GM10248 (cell line): ENCODE measurements around the gene KLHL21.

Source experiments
- CTCF ChIA-PET: fragments of 300-600 bp; sonication (Branson Sonifier 250); formaldehyde crosslinking; extraction: SDS; loops from one replicate; lab custom pipeline; 2021; ENCODE audit warnings: antibody characterized with exemption; lab: Yijun Ruan, JAX
- POLR2A ChIA-PET: fragments of 350-650 bp; sonication (Branson Sonifier 250); formaldehyde crosslinking; extraction: SDS; loops from one replicate; lab custom pipeline; 2020; ENCODE audit warnings: antibody characterized with exemption; lab: Yijun Ruan, JAX
- DNase-seq: peaks from one replicate; pipeline ENCODE4 v3.0.0; 2012; ENCODE audit errors: extremely low spot score
- CTCF ChIP-seq: IDR thresholded peaks from 2 replicates; pipeline ENCODE4 v1.5.1; 2012; ENCODE audit warnings: mild to moderate bottlenecking, low read depth; ENCODE audit errors: extremely low read depth, missing control alignments, control extremely low read depth

Gene KLHL21

GRCh38 chr1:6580119-6580592 is 22.5 kb downstream of the KLHL21 start:
- CTCF ChIA-PET = interaction anchor here (0.8 to 3.7 kb wide), 9 partner anchors 8 to 142 kb away, joined by 3 to 24 read pairs (median 5); partner anchors contain the start of genes KLHL21, NOL9 and TAS1R1
- POLR2A ChIA-PET = interaction anchor here (0.7 to 1.7 kb wide), 9 partner anchors 9 to 58 kb away, joined by 3 to 10 read pairs (median 3); partner anchors contain the start of genes KLHL21 and NOL9
- no peak for TF ChIP-seq CTCF
- no peak for DNase-seq

GRCh38 chr1:6579374-6580118 is 23.1 kb downstream of the KLHL21 start, which contains the start of gene ZBTB48:
Gene ZBTB48 (plus strand): TSS chr1:6579994. CDS start chr1:6580610, 616 bp downstream.
- peak; percentile 100 for DNase-seq
- ChIA-PET CTCF (interaction anchor here (1.0 to 3.7 kb wide), 8 partner anchors 8 to 142 kb away, joined by 3 to 24 read pairs (median 6); partner anchors contain the start of genes KLHL21, NOL9 and TAS1R1), POLR2A (interaction anchor here (0.6 to 1.7 kb wide), 10 partner anchors 9 to 179 kb away, joined by 3 to 10 read pairs (median 3); partner anchors contain the start of genes KLHL21 and NOL9)
- TF ChIP-seq CTCF = no peak

DNA sequence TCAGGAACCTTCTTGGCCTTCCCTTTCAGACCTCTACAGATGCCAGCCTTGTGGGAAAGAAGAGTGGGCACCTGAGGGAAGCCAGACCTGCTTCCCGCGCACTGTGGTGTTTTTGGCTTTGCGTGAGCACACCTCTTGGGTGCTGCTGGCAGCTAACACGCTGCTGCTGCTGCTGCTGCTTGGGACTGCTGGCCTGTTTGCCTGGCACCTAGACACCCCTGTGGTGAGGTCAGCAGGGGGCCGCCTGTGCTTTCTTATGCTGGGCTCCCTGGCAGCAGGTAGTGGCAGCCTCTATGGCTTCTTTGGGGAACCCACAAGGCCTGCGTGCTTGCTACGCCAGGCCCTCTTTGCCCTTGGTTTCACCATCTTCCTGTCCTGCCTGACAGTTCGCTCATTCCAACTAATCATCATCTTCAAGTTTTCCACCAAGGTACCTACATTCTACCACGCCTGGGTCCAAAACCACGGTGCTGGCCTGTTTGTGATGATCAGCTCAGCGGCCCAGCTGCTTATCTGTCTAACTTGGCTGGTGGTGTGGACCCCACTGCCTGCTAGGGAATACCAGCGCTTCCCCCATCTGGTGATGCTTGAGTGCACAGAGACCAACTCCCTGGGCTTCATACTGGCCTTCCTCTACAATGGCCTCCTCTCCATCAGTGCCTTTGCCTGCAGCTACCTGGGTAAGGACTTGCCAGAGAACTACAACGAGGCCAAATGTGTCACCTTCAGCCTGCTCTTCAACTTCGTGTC is 23.9 kb downstream of the KLHL21 start:
- CTCF ChIA-PET = interaction anchor here (1.1 to 3.7 kb wide), 3 partner anchors 24 to 141 kb away, joined by 3 to 24 read pairs (median 5); partner anchors contain the start of genes KLHL21, NOL9 and TAS1R1
- POLR2A ChIA-PET = interaction anchor here (0.6 kb wide), 1 partner anchor 179 kb away, joined by 6 read pairs; no protein-coding TSS in a partner anchor
- no peak for DNase-seq
- TF ChIP-seq CTCF = no peak

- DNase-seq = no peak
- ChIA-PET POLR2A (no interaction called here), CTCF (interaction anchor here (1.1 to 3.7 kb wide), 3 partner anchors 10 to 25 kb away, joined by 4 to 24 read pairs (median 5); partner anchors contain the start of genes KLHL21, NOL9 and TAS1R1)
- no peak for TF ChIP-seq CTCF
These were observed 24.7 kb downstream of the KLHL21 start for GRCh38 chr1:6577831-6578525.

DNA sequence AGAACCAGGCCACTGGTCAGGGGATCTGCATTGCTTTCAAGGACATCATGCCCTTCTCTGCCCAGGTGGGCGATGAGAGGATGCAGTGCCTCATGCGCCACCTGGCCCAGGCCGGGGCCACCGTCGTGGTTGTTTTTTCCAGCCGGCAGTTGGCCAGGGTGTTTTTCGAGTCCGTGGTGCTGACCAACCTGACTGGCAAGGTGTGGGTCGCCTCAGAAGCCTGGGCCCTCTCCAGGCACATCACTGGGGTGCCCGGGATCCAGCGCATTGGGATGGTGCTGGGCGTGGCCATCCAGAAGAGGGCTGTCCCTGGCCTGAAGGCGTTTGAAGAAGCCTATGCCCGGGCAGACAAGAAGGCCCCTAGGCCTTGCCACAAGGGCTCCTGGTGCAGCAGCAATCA is 27.9 kb downstream of the KLHL21 start:
- CTCF ChIA-PET = interaction anchor here (1.5 kb wide), 1 partner anchor 21 kb away, joined by 4 read pairs; the partner anchor contains the start of genes NOL9 and TAS1R1
- POLR2A ChIA-PET = no interaction called here
- DNase-seq = no peak
- no peak for TF ChIP-seq CTCF
